GM12865 (cell line): Measurements from ENCODE around the gene CHPF.
A peak's percentile ranks its signal among the peaks of the same experiment; 100 is the strongest.

Experiments
- DNase-seq: peaks from one replicate; pipeline ENCODE4 v3.0.0; 2010; ENCODE audit warnings: low read depth
- H3K4me3 ChIP-seq: 2 replicates; pipeline ENCODE4 v1.5.1; 2011; ENCODE audit warnings: mild to moderate bottlenecking, low read depth, low read length, control low read depth
- CTCF ChIP-seq: IDR thresholded peaks from 2 replicates; pipeline ENCODE4 v1.5.1; 2011; ENCODE audit warnings: low read length, control low read depth, low read depth, inconsistent platforms; ENCODE audit not compliant: insufficient read depth; ENCODE audit errors: missing control alignments

The CHPF gene

GRCh38 chr2:219494952-219495530 is 48.6 kb downstream of the CHPF start:
- TF ChIP-seq CTCF = no peak
- DNase-seq = no peak

GRCh38 chr2:219493086-219493485 is 50.5 kb downstream of the CHPF start:
- no peak for TF ChIP-seq CTCF

More at GRCh38 chr2:219494952-219495530, 48.6 kb downstream of the CHPF start:
- H3K4me3 ChIP-seq = no peak overlapping the region

GRCh38 chr2:219492575-219492974 is 51.0 kb downstream of the CHPF start:
- no peak overlapping the region for H3K4me3 ChIP-seq
- DNase-seq = peak; percentile 15
- TF ChIP-seq CTCF = no peak

More at GRCh38 chr2:219493086-219493485, 50.5 kb downstream of the CHPF start:
- no peak for DNase-seq
- H3K4me3 ChIP-seq = no peak overlapping the region

DNA sequence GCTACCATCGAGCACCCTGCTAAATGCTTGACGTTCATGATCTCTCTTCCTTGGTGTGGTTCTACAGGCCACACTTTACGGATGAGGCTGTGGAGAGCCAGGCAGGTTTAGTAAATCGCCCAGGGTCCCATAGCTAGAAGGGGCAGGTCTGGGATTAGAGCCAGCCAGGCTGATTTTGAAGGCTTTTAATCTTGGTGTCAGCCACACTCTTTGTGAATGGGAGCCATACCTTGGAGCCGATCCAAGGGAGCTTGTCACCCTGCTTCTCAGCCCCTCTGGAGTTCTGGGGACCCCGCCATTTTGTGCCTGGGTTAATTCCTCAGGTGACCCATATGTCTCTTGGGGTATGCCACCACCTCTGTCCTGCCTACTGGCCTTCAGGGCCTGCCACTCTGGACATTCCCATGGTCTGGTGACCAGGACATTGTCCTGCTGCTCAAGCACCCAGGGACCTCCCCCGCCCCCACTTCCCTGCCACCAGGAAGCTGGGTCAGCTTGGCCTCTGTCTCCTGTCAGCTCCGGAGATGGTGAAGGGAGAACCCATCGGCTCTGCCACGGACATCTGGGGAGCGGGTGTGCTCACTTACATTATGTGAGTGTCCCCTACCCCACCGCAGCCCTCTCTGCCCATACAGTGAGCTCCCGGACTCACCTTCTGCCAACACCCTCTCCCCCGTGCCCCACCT is 52.2 kb downstream of the CHPF start:
- TF ChIP-seq CTCF = no peak
- H3K4me3 ChIP-seq = no peak overlapping the region
- DNase-seq = no peak

- no peak overlapping the region for H3K4me3 ChIP-seq
- no peak for DNase-seq
- no peak for TF ChIP-seq CTCF
Measured at GRCh38 chr2:219490600-219491130, 52.9 kb downstream of the CHPF start.

DNA sequence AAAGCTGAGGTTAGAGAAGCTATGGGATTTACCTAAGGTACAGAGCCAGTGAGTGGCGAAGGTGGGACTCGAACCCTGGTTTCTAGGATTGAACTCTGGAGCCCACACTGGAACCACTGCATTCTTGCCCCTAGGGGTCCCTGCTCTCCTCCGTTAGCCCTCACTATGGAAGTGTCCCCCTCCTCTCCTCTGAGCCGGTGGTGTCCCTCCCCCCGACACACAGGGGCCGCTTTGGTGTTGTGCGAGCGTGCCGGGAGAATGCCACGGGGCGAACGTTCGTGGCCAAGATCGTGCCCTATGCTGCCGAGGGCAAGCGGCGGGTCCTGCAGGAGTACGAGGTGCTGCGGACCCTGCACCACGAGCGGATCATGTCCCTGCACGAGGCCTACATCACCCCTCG is 53.4 kb downstream of the CHPF start:
- no peak for TF ChIP-seq CTCF
- H3K4me3 ChIP-seq = no peak overlapping the region
- no peak for DNase-seq
